GM19099 (cell line): ENCODE results near the gene SRPK3.

Experiments
- POLR2A ChIP-seq: IDR thresholded peaks from 3 replicates; pipeline ENCODE4 v1.6.1; 2011; ENCODE audit warnings: low read depth; ENCODE audit not compliant: insufficient read length; ENCODE audit errors: extremely low read depth

SRPK3 gene

GRCh38 chrX:153804621-153805020 is 23.8 kb downstream of the SRPK3 start:
- no peak for TF ChIP-seq POLR2A

GRCh38 chrX:153805436-153805835 is 24.6 kb downstream of the SRPK3 start:
- TF ChIP-seq POLR2A, result no peak

DNA sequence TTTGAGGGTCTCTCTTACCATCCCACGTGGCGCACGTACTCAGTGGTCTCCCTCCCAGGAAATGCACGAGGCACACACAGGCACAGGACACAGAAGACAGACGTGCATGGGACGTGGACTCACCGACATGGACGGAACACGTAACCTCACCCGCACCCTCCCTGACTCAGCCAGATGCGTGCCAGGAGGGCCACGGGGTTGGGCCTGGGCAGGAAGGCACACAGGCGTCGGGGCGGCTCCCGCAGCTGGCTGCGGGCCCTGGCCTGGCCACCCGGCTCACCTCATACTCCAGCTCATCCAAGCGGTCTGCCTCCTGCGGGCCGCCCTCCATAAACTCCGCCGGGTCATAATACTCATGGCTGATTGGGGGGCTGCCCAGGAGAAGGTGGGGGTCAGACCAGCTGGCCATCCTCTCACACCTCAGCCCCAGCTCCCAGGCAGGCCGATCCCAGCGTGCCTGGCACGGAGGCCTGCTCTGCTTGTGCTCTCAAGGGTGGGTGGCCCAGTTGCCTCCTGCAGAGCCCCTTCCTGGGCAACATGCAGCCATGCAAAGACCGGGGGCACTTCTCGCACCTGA is 26.2 kb downstream of the SRPK3 start:
- TF ChIP-seq POLR2A, result no peak

DNA sequence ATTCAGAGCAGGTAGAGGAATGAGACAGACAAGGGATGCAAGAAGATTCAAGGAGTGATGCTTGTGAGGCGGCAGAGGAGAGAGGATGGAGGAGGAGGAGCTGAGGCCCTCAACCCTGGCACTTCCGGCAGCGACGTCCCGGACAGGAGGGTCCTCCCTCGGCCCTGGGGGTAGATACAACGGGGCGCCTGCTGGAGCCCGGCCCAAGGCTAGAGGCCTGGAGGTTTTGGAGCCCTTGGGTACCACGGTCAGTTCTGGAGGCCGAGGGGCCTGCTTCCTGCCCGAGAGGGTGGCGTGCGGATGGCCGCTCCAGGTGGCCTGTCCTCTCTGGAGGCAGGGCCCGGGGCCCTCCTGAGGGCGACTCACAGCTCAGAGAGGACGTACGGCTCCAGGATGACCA is 27.1 kb downstream of the SRPK3 start:
- TF ChIP-seq POLR2A, result no peak

DNA sequence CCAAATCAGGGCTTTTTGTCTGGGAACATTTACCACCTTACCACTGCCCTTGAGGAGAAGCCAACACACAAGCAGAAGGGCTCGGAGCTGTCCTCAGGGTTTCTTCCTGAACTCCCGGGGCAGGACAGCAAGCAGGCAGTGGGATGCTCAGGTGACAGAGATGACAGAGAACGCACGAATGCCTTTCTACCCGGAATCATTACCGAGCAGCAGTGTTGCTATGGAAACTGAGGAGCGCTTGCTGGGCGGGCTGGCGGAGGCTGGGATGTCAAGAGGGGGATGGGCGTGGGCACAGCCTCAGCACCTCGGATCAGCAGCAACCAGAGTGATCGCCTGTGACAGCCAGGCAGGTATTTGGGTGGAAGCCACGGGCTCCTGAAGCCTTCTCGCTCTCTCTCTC is 31.4 kb downstream of the SRPK3 start:
- no peak for TF ChIP-seq POLR2A

DNA sequence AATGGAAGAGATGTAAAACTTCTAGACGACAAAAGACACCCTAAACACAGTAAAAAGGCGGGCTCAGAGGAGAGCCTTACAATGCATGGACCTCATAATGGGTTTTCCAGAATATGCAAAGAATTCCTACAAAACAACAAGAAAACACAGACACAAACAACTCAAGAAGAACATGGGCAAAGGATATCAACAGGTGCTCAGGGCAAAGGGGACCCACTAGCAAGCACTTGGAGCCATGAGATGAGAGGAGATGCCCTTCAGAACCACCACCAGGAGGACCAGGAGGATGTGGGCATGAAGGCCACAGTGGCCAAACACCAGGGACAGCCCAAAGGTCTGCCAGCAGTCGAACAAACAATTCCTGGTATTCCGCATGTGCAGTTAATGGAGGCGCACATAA is 32.3 kb downstream of the SRPK3 start:
- TF ChIP-seq POLR2A, result no peak

- TF ChIP-seq POLR2A, result no peak
Measured at GRCh38 chrX:153814591-153815315, 33.9 kb downstream of the SRPK3 start.

DNA sequence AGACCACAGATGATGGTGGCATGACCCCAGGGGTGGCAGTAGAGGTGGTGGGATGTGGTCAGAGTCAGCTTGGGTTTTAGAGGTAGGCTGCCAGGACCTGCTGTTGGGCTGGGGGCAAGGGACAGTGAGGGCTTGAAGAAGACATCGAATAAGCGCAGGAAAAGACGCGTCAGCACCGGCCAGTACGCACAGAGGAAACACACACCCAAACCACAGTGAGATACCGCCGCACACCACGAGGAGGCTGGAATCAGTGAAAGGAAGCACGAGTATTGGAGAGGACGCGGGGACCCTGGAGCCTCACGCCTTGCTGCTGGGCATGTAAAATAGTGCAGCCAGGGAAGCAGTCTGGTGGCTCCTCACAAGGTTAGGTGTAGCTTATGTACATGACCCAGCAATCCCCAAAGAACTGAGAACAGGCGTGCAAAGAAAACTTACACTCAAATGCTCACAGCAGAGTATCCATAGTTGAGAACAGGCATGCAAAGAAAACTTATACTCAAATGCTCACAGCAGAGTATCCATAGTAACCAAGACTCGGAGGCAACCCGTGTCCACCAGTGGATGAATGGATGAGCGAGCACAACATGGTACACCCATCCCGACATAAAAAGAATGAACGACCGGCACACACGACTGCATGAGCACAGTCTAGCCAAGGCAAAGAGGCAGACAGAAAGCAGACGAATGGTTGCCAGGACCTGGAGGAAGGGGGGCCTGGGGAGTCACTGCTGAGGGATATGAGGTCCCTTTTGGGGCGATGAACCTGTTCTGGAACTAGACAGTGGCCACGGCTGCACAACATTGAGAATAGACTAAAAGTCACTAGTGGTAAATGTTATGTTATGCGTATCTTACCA is 36.2 kb downstream of the SRPK3 start:
- TF ChIP-seq POLR2A, result no peak

DNA sequence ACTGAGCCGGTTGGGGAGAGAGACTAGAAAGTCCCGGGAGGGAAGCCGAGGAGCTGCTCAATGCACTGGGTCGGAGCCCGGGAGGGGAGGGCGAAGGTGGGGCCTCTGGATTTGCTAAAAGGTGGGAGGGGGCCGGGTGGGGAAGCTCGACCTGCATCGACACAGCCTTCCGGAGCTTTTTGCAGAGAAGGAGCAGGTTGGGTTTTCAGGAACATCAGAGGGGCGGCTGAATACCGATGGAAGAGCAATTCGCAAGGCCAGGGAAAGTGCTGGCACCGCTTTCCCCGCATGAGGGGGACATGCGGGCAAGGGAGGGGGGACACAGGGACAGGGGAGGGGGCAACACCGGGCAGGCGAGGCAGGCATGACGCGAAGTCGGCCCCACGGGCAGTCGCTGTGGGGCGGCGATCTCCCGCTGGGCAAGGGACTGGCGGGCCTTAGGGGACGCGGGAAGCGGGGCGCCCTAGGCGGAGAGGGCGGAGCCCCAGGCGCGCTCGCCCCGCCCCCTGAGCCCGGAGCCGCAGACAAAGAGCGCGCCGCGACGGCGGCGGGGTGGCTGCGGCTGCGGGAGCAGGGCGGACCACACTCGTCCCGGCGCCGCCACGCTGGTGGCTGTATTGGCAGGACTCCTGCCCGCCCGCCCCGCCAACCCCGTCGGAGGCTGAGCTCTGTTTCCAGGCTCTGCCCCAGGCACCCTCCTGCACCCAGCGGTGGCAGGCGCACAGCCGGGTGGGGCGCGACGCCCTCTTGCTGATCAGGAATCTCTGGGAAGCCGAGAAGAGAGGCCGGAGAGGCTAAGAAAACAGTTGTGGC is 37.9 kb downstream of the SRPK3 start:
- no peak for TF ChIP-seq POLR2A

- no peak for TF ChIP-seq POLR2A
Measured at GRCh38 chrX:153819384-153820040, 38.7 kb downstream of the SRPK3 start.

DNA sequence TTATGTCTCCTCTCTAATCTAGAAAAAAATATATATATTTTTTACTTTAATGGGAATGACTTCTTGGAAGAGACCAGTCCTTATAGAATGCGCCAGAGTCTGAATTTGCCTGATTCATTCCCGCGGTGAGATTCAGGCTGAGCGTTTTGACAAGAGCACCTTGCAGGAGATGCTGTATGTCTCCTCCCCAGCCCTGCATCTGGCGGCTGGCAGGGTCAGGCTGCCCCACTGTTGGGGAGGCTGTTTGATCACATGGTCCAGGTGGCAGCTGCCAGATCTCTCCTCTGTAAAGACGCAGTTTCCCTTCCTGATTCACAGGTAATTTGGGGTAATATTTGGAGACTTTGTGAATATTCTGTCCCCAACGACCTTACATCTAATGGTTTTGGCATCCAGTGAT is 39.8 kb downstream of the SRPK3 start:
- TF ChIP-seq POLR2A, result no peak

DNA sequence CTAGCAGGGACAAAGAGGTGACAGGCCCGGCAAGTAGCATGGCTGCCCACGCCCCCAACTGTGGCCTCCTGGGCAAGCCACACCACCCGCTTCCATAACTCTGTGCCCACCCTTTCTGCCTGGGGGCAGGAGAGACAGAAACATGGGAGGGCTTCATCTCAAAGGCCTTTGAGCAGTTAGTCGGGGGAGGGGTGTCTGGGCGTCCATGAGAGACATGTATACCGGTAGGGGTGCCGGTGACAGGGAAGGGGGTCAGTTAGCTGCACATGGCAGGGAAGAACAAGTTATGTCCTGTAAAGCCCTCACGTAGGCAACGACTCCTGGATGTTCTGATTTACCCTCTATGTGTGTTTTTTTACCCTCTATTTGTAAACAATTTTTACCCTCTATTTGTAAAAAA is 40.2 kb downstream of the SRPK3 start:
- TF ChIP-seq POLR2A, result no peak

GRCh38 chrX:153824348-153824747 is 43.5 kb downstream of the SRPK3 start:
- TF ChIP-seq POLR2A, result no peak

- TF ChIP-seq POLR2A, result no peak
Measured at GRCh38 chrX:153825042-153825441, 44.2 kb downstream of the SRPK3 start.

DNA sequence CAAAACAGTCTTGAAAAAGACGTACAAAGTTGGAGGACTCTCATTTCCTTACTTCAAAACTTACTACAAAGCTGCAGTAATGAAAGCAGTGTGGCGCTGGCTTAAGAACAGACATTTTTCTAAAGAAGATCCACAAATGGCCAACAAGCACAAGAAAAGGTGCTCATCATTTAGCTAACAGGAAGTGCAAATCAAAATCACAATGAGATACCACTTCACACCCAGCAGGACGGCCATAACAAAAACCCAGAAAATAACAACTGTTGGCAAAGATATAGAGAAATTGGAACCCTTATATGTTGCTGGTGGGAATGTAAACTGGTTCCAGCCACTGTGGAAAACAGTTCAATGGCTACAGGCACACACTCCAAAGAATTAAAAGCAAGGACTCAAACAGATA is 46.2 kb downstream of the SRPK3 start:
- TF ChIP-seq POLR2A, result no peak

DNA sequence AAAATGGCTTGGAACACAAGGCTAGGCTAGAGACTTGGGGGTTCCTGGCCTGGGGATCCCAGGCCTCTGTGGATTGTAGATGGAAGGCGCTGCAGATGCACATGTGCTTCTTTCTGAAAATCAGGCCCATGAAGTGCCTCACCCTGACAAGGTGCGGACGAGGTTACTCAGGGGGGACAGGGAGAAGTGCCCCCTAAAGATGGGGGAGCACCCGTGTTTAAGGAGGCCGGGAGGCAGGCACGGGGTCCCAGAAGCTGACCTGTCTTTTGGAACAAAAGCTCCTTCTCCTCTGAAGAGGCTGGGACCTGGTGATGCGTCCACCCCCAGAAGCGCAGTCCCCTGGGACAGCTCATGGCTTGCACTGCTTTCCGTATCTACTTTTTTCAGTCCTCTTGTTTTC is 47.1 kb downstream of the SRPK3 start:
- no peak for TF ChIP-seq POLR2A
